ENCODE data around the gene SPRR2G. TPM values are rescaled to one million over a fixed set of nuclear protein-coding genes. Genes with fewer than 3 reads are reported as not detected.

The SPRR2G gene
- total RNA-seq (not detected), total RNA-seq (0 to 0.08 (median 0) reads per million in 172 experiments)
- not detected for polyA plus RNA-seq (2013, experiment 1 of 2)
- not detected for polyA plus RNA-seq (2013, experiment 2 of 2)

DNA sequence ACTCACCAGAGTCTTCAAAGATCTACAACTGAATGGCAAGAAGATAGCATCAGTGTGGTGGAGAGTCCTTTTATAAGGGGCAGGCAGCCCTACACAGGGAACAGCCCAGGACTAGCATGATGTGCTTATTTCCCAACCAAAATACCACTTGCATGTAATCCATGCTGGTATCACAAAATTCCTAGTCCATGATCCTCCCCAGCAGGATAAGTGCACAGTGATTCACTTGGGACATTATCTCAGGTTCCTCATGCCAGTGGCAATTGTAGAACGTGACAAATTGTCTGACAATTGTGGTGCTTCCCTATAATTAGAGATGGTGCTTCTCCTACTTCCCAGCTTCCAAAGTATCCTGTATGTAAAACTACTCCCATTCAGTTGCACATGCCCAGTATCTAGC is at the start of gene SPRR2G:
Gene SPRR2G, minus strand, starts transcription at position 45 of the 400 bp plus-strand sequence. CDS start 780 bp downstream, outside the sequence.
- Histone ChIP-seq H3K27ac (ENCODE audit: low read depth in 1 of 2, low read length in 2 of 2) (no peak within 1 kb of the TSS), H3K36me3 (ENCODE audit: insufficient read depth, low read length) (no peaks in the 10 kb centered on the region), H3K27me3 (ENCODE audit: control insufficient read depth in 1 of 2, insufficient read depth in 2 of 2, low read length in 2 of 2) (peaks cover 0 to 18% of the 10 kb centered on the region in 2 experiments), H3K4me3 (ENCODE audit: low read length) (no peak within 1 kb of the TSS), H3K4me1 (ENCODE audit: insufficient read depth, low read length) (no peaks in the 10 kb centered on the region), H3K9me3 (ENCODE audit: control insufficient read depth in 1 of 2, insufficient read depth in 1 of 2, low read length in 2 of 2) (no peaks in the 10 kb centered on the region)
- TF ChIP-seq, protein P1, sequence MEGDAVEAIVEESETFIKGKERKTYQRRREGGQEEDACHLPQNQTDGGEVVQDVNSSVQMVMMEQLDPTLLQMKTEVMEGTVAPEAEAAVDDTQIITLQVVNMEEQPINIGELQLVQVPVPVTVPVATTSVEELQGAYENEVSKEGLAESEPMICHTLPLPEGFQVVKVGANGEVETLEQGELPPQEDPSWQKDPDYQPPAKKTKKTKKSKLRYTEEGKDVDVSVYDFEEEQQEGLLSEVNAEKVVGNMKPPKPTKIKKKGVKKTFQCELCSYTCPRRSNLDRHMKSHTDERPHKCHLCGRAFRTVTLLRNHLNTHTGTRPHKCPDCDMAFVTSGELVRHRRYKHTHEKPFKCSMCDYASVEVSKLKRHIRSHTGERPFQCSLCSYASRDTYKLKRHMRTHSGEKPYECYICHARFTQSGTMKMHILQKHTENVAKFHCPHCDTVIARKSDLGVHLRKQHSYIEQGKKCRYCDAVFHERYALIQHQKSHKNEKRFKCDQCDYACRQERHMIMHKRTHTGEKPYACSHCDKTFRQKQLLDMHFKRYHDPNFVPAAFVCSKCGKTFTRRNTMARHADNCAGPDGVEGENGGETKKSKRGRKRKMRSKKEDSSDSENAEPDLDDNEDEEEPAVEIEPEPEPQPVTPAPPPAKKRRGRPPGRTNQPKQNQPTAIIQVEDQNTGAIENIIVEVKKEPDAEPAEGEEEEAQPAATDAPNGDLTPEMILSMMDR (IDR thresholded peaks at IDR 0.05), result no peak
- ChIA-PET POLR2A (no interaction called here), CTCF (no interaction called here)
- DNase-seq (no peak), ATAC-seq (ENCODE audit: poor library complexity) (no peak)
- intact Hi-C loops (cut with DNase I, micrococcal nuclease), result no loop called here
- Mint-ChIP-seq H3K4me3 (no peak within 1 kb of the TSS), H3K9me3 (no peaks in the 10 kb centered on the region), H3K27me3 (peaks cover 54% of the 10 kb centered on the region), H3K27ac (no peak within 1 kb of the TSS), H3K4me1 (ENCODE audit: low read depth) (no peaks in the 10 kb centered on the region), H3K36me3 (ENCODE audit: low read depth) (no peaks in the 10 kb centered on the region)

DNA sequence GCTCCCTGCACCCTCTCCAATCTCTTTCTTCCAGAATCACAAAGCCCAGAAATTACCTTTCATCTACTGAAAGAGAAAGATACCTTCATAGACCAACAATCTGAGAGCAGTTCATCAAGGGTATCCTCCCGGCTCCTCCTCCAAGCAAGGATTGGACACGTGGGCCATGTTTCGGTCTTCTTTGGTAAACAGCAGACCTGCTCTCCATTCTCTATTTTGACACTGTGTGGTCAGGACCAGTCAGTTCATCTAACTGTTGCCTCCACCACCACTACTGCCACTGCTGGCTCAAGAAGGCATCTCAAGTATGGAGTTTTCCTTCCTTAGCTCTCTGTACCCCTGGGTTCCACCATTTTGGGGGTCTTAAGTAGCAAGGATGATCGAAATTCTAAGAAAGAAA is 44.5 kb upstream of the SPRR2G start:
- CTCF ChIA-PET, result no interaction called here
- POLR2A ChIA-PET, result no interaction called here

DNA sequence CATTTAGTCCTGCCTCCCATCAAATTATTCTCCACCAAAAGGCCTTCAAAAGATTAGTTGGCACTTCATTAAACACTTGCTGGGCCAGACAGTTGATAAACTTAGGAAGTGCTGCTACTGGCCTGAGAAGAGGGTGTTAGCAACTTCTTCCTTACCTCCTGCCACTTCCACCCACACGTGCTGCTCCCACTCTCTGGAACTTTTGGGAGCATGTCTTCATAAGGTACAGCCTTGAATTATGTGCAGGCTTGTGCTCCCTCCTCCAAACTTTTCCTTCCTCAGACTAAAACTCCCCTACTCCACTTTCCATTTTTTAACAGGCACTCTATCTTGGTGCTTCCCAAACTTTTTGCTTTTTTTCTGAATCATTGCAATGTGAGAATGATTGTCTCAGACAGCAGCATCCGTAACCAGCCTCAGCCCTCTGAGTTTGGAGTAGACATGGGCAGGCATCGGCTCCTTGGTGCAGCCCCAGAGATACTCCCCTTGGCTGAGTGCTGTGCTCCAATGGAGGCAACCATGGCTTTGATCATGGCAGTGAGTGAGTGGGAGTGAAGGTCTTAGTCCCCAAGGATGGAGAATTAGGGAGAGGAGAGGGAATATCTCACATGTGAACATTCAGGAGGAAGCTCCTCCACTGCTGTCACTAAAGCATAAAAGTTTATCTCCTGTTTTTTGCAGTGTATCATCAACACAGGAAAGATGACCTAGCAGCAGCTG is 43.8 kb upstream of the SPRR2G start:
- TF ChIP-seq, protein P1 (IDR thresholded peaks at IDR 0.05), result no peak
- Histone ChIP-seq H3K9me3 (ENCODE audit: control insufficient read depth in 1 of 2, insufficient read depth in 1 of 2, low read length in 2 of 2) (no peaks in the 10 kb centered on the region), H3K4me3 (ENCODE audit: low read length) (no peak overlapping the region), H3K27me3 (ENCODE audit: control insufficient read depth in 1 of 2, insufficient read depth in 2 of 2, low read length in 2 of 2) (peaks cover 34 to 40% of the 10 kb centered on the region in 2 experiments), H3K27ac (ENCODE audit: low read depth in 1 of 2, low read length in 2 of 2) (no peak overlapping the region), H3K36me3 (ENCODE audit: insufficient read depth, low read length) (no peaks in the 10 kb centered on the region), H3K4me1 (ENCODE audit: insufficient read depth, low read length) (no peaks in the 10 kb centered on the region)
- Mint-ChIP-seq H3K4me3 (no peak overlapping the region), H3K36me3 (ENCODE audit: low read depth) (no peaks in the 10 kb centered on the region), H3K27me3 (peaks cover 81% of the 10 kb centered on the region), H3K9me3 (no peaks in the 10 kb centered on the region), H3K27ac (no peak overlapping the region), H3K4me1 (ENCODE audit: low read depth) (no peaks in the 10 kb centered on the region)
- CTCF ChIA-PET, result no interaction called here
- POLR2A ChIA-PET, result no interaction called here
- DNase-seq, result no peak
- ATAC-seq (ENCODE audit: poor library complexity), result no peak
- intact Hi-C loops (cut with DNase I, micrococcal nuclease), result no loop called here

More for the DNA sequence above, 44.5 kb upstream of the SPRR2G start:
- H3K4me1 ChIP-seq (ENCODE audit: insufficient read depth, low read length), result no peaks in the 10 kb centered on the region
- DNase-seq (no peak), ATAC-seq (ENCODE audit: poor library complexity) (no peak)
- no peak overlapping the region for H3K27ac ChIP-seq (ENCODE audit: low read depth in 1 of 2, low read length in 2 of 2)
- H3K9me3 ChIP-seq (ENCODE audit: control insufficient read depth in 1 of 2, insufficient read depth in 1 of 2, low read length in 2 of 2), result no peaks in the 10 kb centered on the region
- no peaks in the 10 kb centered on the region for H3K36me3 Mint-ChIP-seq (ENCODE audit: low read depth)
- no peaks in the 10 kb centered on the region for H3K4me1 Mint-ChIP-seq (ENCODE audit: low read depth)
- peaks cover 31 to 40% of the 10 kb centered on the region in 2 experiments for H3K27me3 ChIP-seq (ENCODE audit: control insufficient read depth in 1 of 2, insufficient read depth in 2 of 2, low read length in 2 of 2)
- intact Hi-C loops (cut with DNase I, micrococcal nuclease), result no loop called here
- H3K4me3 Mint-ChIP-seq, result no peak overlapping the region
- no peak overlapping the region for H3K4me3 ChIP-seq (ENCODE audit: low read length)
- TF ChIP-seq, protein P1 (IDR thresholded peaks at IDR 0.05), result no peak
- H3K9me3 Mint-ChIP-seq, result no peaks in the 10 kb centered on the region
- H3K27ac Mint-ChIP-seq, result no peak overlapping the region
- H3K36me3 ChIP-seq (ENCODE audit: insufficient read depth, low read length), result no peaks in the 10 kb centered on the region
- peaks cover 79% of the 10 kb centered on the region for H3K27me3 Mint-ChIP-seq

Measured in CD4-positive, alpha-beta T cell (primary cell).